HL-60 (cell line): ENCODE results near the gene MICA.
"Not testable (repeated sequence)": the region's sequence is repeated elsewhere in the genome, so short reads cannot be mapped to it uniquely, and the experiment has no call there.

ENCODE experiments used
- DNase-seq, 2 experiments: peaks; one replicate each; pipeline ENCODE4 v3.0.0-alpha.2; 2010 to 2020; ENCODE audit warnings: low read depth in 1 of 2, low spot score in 1 of 2
- H3K27ac ChIP-seq: fragments of 250-450 bp; sonication (Bioruptor Pico); replicated peaks from 2 replicates; pipeline ENCODE4 v1.5.1; 2020; ENCODE audit warnings: mild to moderate bottlenecking, moderate library complexity
- H3K27me3 ChIP-seq: fragments of 250-450 bp; sonication (Bioruptor Pico); 2 replicates; pipeline ENCODE4 v1.5.1; 2021; ENCODE audit warnings: mild to moderate bottlenecking, moderate library complexity; ENCODE audit not compliant: insufficient read depth, poor library complexity, severe bottlenecking
- H3K4me3 ChIP-seq: replicated peaks from 2 replicates; pipeline ENCODE4 v1.5.1; 2011; ENCODE audit warnings: mild to moderate bottlenecking, control low read depth, low read length; ENCODE audit not compliant: insufficient read depth
- CTCF ChIP-seq: IDR thresholded peaks from one replicate; pipeline ENCODE4 v1.5.1; 2011; ENCODE audit warnings: low read length, control low read depth, inconsistent platforms; ENCODE audit not compliant: insufficient read depth
- GABPA ChIP-seq: IDR thresholded peaks from 2 replicates; pipeline ENCODE4 v1.6.1; 2012; ENCODE audit warnings: low read depth
- POLR2AphosphoS5 ChIP-seq: IDR thresholded peaks from 2 replicates; pipeline ENCODE4 v1.6.1; 2012; ENCODE audit warnings: low read depth
- SPI1 ChIP-seq: IDR thresholded peaks from 2 replicates; pipeline ENCODE4 v1.6.1; 2012; ENCODE audit warnings: low read depth, mild to moderate bottlenecking, borderline replicate concordance
- TF ChIP-seq, protein P1 (sequence below): IDR thresholded peaks from 2 replicates; pipeline ENCODE4 v1.6.1; 2012; ENCODE audit warnings: low read depth; ENCODE audit not compliant: insufficient replicate concordance

MICA gene

GRCh38 chr6:31368461-31368860, 34.9 kb upstream of the MICA start:
- H3K4me3 ChIP-seq = no peak overlapping the region
- DNase-seq = no peak
- TF ChIP-seq CTCF = no peak
- TF ChIP-seq, protein P1, sequence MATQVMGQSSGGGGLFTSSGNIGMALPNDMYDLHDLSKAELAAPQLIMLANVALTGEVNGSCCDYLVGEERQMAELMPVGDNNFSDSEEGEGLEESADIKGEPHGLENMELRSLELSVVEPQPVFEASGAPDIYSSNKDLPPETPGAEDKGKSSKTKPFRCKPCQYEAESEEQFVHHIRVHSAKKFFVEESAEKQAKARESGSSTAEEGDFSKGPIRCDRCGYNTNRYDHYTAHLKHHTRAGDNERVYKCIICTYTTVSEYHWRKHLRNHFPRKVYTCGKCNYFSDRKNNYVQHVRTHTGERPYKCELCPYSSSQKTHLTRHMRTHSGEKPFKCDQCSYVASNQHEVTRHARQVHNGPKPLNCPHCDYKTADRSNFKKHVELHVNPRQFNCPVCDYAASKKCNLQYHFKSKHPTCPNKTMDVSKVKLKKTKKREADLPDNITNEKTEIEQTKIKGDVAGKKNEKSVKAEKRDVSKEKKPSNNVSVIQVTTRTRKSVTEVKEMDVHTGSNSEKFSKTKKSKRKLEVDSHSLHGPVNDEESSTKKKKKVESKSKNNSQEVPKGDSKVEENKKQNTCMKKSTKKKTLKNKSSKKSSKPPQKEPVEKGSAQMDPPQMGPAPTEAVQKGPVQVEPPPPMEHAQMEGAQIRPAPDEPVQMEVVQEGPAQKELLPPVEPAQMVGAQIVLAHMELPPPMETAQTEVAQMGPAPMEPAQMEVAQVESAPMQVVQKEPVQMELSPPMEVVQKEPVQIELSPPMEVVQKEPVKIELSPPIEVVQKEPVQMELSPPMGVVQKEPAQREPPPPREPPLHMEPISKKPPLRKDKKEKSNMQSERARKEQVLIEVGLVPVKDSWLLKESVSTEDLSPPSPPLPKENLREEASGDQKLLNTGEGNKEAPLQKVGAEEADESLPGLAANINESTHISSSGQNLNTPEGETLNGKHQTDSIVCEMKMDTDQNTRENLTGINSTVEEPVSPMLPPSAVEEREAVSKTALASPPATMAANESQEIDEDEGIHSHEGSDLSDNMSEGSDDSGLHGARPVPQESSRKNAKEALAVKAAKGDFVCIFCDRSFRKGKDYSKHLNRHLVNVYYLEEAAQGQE = no peak
- TF ChIP-seq POLR2AphosphoS5 = no peak
- no peak for TF ChIP-seq GABPA
- no peak for TF ChIP-seq SPI1
- H3K27ac ChIP-seq = no peak overlapping the region
- peaks cover 5% of the 10 kb centered on the region for H3K27me3 ChIP-seq

GRCh38 chr6:31374118-31374517, 29.3 kb upstream of the MICA start:
- not testable (repeated sequence) for H3K4me3 ChIP-seq, DNase-seq, H3K27me3 ChIP-seq, H3K27ac ChIP-seq

DNA sequence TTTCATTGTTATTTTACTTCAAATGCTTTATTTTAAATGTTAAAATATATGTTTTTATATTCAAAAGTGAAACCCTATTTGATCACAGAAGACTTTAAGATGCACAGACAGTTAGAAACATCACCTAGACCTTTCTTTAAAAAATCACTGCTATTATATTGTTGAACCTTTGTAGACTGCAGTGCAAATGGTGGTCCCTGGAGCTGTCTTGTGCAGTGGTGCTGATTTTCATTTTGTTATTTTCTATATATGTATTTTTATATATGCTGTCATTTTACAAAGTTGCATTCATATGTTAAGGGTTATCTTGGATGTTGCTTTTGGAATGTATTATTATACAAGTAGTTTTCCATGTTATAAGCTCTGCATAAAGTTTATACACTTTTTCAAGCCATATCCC, 27.7 kb upstream of the MICA start:
- H3K4me3 ChIP-seq = no peak overlapping the region
- H3K27me3 ChIP-seq = peaks cover 5% of the 10 kb centered on the region
- no peak for DNase-seq
- no peak overlapping the region for H3K27ac ChIP-seq
- TF ChIP-seq, protein P1 = peak; percentile 73
- no peak for TF ChIP-seq POLR2AphosphoS5

DNA sequence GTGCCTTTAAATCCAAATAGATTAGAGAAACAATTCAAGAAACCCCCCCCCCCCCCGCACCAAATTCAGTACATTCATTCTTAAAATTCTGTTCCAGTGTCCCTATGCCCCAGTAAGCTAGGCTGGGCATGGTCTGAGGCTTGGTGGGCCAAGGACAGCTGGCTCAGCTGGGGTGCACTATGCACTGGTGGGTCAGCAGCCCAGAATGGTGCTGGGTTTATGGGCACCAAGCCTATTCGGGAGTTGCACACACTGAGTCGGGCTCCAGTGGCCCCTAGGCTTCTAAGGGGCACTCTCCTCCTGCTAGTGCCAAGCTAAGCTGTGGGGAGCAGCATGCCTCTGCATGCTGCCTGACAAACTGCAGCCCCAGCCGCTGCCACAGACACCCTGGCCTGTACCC, 26.4 kb upstream of the MICA start:
- DNase-seq = no peak
- no peak overlapping the region for H3K27ac ChIP-seq
- H3K27me3 ChIP-seq = peaks cover 5% of the 10 kb centered on the region
- H3K4me3 ChIP-seq = no peak overlapping the region
- TF ChIP-seq POLR2AphosphoS5 = no peak

DNA sequence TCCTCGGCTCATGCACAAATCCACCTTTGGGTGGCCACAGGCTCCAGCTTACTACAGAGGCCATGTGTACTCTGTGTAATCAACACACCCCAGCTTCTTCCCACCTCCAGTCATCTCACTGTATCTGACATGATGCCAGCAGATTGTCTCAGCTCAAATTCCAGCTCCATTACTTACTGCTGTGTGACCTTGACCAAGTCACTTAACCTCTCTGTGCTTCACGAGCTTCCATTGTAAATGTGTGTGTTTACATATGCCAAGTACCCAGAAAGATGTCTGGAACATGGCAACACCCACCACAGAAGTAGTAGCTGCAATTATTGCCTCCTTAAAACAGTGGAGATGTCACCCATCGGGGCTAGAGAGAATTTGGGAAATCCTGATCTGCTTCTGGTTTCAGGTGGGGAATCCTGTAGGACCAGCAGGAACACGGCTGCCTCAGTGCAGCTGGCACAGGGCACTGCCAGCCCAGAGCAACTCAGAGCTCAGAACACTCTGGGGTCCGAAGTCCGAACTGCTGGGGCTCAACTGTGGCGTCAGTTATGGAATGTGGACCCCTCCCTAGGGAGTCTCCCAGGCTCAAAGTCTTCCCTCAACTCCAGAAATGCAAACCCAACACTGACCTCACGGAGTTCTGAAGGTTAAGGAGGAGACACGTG, 25.2 kb upstream of the MICA start:
- Histone ChIP-seq H3K27me3 (peaks cover 2% of the 10 kb centered on the region), H3K4me3 (no peak overlapping the region), H3K27ac (no peak overlapping the region)
- no peak for DNase-seq
- TF ChIP-seq, protein P1 = no peak
- TF ChIP-seq POLR2AphosphoS5 = no peak
- no peak for TF ChIP-seq CTCF
- TF ChIP-seq SPI1 = no peak
- no peak for TF ChIP-seq GABPA
